Measurements from ENCODE around the gene NLGN1. TPM values are rescaled to one million over a fixed set of nuclear protein-coding genes. Genes with fewer than 3 reads are reported as not detected.
"Not testable (repeated sequence)": the region's sequence is repeated elsewhere in the genome, so short reads cannot be mapped to it uniquely, and the experiment has no call there.

Gene NLGN1
- total and polyA plus RNA-seq, 5 donors from 2014 or later, result not detected

- Mint-ChIP-seq H3K27ac (no peak overlapping the region), H3K4me1 (no peaks in the 10 kb centered on the region), H3K9me3 (peaks cover 0 to 11% (median 3%) of the 10 kb centered on the region in 7 donors), H3K4me3 (no peak overlapping the region), H3K36me3 (no peaks in the 10 kb centered on the region), H3K27me3 (no peaks in the 10 kb centered on the region)
- Histone ChIP-seq H3K27me3 (ENCODE audit: control insufficient read depth, insufficient read depth, low read length) (no peaks in the 10 kb centered on the region), H3K36me3 (ENCODE audit: control insufficient read depth, insufficient read depth, low read length) (no peaks in the 10 kb centered on the region), H3K4me1 (ENCODE audit: control insufficient read depth, insufficient read depth, low read length, poor library complexity, severe bottlenecking) (no peaks in the 10 kb centered on the region), H3K9me3 (ENCODE audit: control insufficient read depth in 2 of 2, low read length in 2 of 2) (no peaks in the 10 kb centered on the region), H3K27ac (ENCODE audit: insufficient read depth, low read length, poor library complexity, severe bottlenecking) (no peak overlapping the region), H3K4me3 (ENCODE audit: low read depth, low read length) (no peak overlapping the region)
- DNase-seq (no peak), ATAC-seq (ENCODE audit: low read depth in 2 of 2) (no peak)
These were observed 802.2 kb downstream of the NLGN1 start for GRCh38 chr3:174199696-174200095.

GRCh38 chr3:174202116-174202515, 804.6 kb downstream of the NLGN1 start:
- ATAC-seq (ENCODE audit: low read depth in 2 of 2), result no peak
- Histone ChIP-seq H3K27me3 (ENCODE audit: control insufficient read depth, insufficient read depth, low read length) (no peaks in the 10 kb centered on the region), H3K4me3 (ENCODE audit: low read depth, low read length) (no peak overlapping the region), H3K9me3 (ENCODE audit: control insufficient read depth in 2 of 2, low read length in 2 of 2) (no peaks in the 10 kb centered on the region), H3K36me3 (ENCODE audit: control insufficient read depth, insufficient read depth, low read length) (no peaks in the 10 kb centered on the region), H3K27ac (ENCODE audit: insufficient read depth, low read length, poor library complexity, severe bottlenecking) (no peak overlapping the region), H3K4me1 (ENCODE audit: control insufficient read depth, insufficient read depth, low read length, poor library complexity, severe bottlenecking) (no peaks in the 10 kb centered on the region)
- Mint-ChIP-seq H3K4me3 (no peak overlapping the region), H3K4me1 (no peaks in the 10 kb centered on the region), H3K27me3 (no peaks in the 10 kb centered on the region), H3K36me3 (no peaks in the 10 kb centered on the region), H3K9me3 (peaks cover 0 to 8% (median 3%) of the 10 kb centered on the region in 7 donors), H3K27ac (no peak overlapping the region)
- DNase-seq, result no peak

- Mint-ChIP-seq H3K4me1 (no peaks in the 10 kb centered on the region), H3K36me3 (no peaks in the 10 kb centered on the region), H3K27ac (no peak overlapping the region), H3K4me3 (no peak overlapping the region), H3K9me3 (peaks cover 0 to 7% (median 3%) of the 10 kb centered on the region in 7 donors), H3K27me3 (no peaks in the 10 kb centered on the region)
- Histone ChIP-seq H3K27me3 (ENCODE audit: control insufficient read depth, insufficient read depth, low read length) (no peaks in the 10 kb centered on the region), H3K4me3 (ENCODE audit: low read depth, low read length) (no peak overlapping the region), H3K27ac (ENCODE audit: insufficient read depth, low read length, poor library complexity, severe bottlenecking) (no peak overlapping the region), H3K36me3 (ENCODE audit: control insufficient read depth, insufficient read depth, low read length) (no peaks in the 10 kb centered on the region), H3K4me1 (ENCODE audit: control insufficient read depth, insufficient read depth, low read length, poor library complexity, severe bottlenecking) (no peaks in the 10 kb centered on the region), H3K9me3 (ENCODE audit: control insufficient read depth in 2 of 2, low read length in 2 of 2) (no peaks in the 10 kb centered on the region)
- DNase-seq, result no peak
- no peak for ATAC-seq (ENCODE audit: low read depth in 2 of 2)
These were observed 805.0 kb downstream of the NLGN1 start for GRCh38 chr3:174202561-174202960.

- no peak for DNase-seq
- no peak for ATAC-seq (ENCODE audit: low read depth in 2 of 2)
- H3K4me1 Mint-ChIP-seq, result no peaks in the 10 kb centered on the region
- Histone ChIP-seq H3K36me3 (ENCODE audit: control insufficient read depth, insufficient read depth, low read length) (no peaks in the 10 kb centered on the region), H3K27ac (ENCODE audit: insufficient read depth, low read length, poor library complexity, severe bottlenecking) (no peak overlapping the region), H3K9me3 (ENCODE audit: control insufficient read depth in 2 of 2, low read length in 2 of 2) (no peaks in the 10 kb centered on the region), H3K4me1 (ENCODE audit: control insufficient read depth, insufficient read depth, low read length, poor library complexity, severe bottlenecking) (no peaks in the 10 kb centered on the region), H3K27me3 (ENCODE audit: control insufficient read depth, insufficient read depth, low read length) (no peaks in the 10 kb centered on the region), H3K4me3 (ENCODE audit: low read depth, low read length) (no peak overlapping the region)
- no peak overlapping the region for H3K4me3 Mint-ChIP-seq
- H3K27me3 Mint-ChIP-seq, result no peaks in the 10 kb centered on the region
- no peak overlapping the region for H3K27ac Mint-ChIP-seq
- H3K36me3 Mint-ChIP-seq, result no peaks in the 10 kb centered on the region
- peaks cover 0 to 8% (median 3%) of the 10 kb centered on the region in 7 donors for H3K9me3 Mint-ChIP-seq
These were observed 807.2 kb downstream of the NLGN1 start for GRCh38 chr3:174204765-174205164.

GRCh38 chr3:174206607-174207192, 809.2 kb downstream of the NLGN1 start:
- H3K4me3 ChIP-seq (ENCODE audit: low read depth, low read length), result no peak overlapping the region
- Mint-ChIP-seq H3K27ac (no peak overlapping the region), H3K27me3 (no peaks in the 10 kb centered on the region), H3K9me3 (peaks cover 0 to 9% (median 5%) of the 10 kb centered on the region in 7 donors), H3K4me3 (no peak overlapping the region), H3K36me3 (no peaks in the 10 kb centered on the region), H3K4me1 (no peaks in the 10 kb centered on the region)
- ATAC-seq (ENCODE audit: low read depth in 2 of 2) (no peak), DNase-seq (no peak)
- H3K27me3 ChIP-seq (ENCODE audit: control insufficient read depth, insufficient read depth, low read length), result no peaks in the 10 kb centered on the region
- H3K27ac ChIP-seq (ENCODE audit: insufficient read depth, low read length, poor library complexity, severe bottlenecking), result no peak overlapping the region
- H3K36me3 ChIP-seq (ENCODE audit: control insufficient read depth, insufficient read depth, low read length), result no peaks in the 10 kb centered on the region
- no peaks in the 10 kb centered on the region for H3K4me1 ChIP-seq (ENCODE audit: control insufficient read depth, insufficient read depth, low read length, poor library complexity, severe bottlenecking)
- no peaks in the 10 kb centered on the region for H3K9me3 ChIP-seq (ENCODE audit: control insufficient read depth in 2 of 2, low read length in 2 of 2)

- H3K4me3 Mint-ChIP-seq, result no peak overlapping the region
- no peak overlapping the region for H3K27ac Mint-ChIP-seq
- DNase-seq (no peak), ATAC-seq (ENCODE audit: low read depth in 2 of 2) (no peak)
- H3K4me1 ChIP-seq (ENCODE audit: control insufficient read depth, insufficient read depth, low read length, poor library complexity, severe bottlenecking), result no peaks in the 10 kb centered on the region
- no peak overlapping the region for H3K27ac ChIP-seq (ENCODE audit: insufficient read depth, low read length, poor library complexity, severe bottlenecking)
- no peaks in the 10 kb centered on the region for H3K36me3 ChIP-seq (ENCODE audit: control insufficient read depth, insufficient read depth, low read length)
- H3K27me3 Mint-ChIP-seq, result no peaks in the 10 kb centered on the region
- H3K27me3 ChIP-seq (ENCODE audit: control insufficient read depth, insufficient read depth, low read length), result no peaks in the 10 kb centered on the region
- H3K4me1 Mint-ChIP-seq, result no peaks in the 10 kb centered on the region
- no peak overlapping the region for H3K4me3 ChIP-seq (ENCODE audit: low read depth, low read length)
- H3K9me3 ChIP-seq (ENCODE audit: control insufficient read depth in 2 of 2, low read length in 2 of 2), result no peaks in the 10 kb centered on the region
- H3K9me3 Mint-ChIP-seq, result peaks cover 0 to 5% (median 4%) of the 10 kb centered on the region in 7 donors
- no peaks in the 10 kb centered on the region for H3K36me3 Mint-ChIP-seq
These were observed 810.6 kb downstream of the NLGN1 start for GRCh38 chr3:174208161-174208560.

- not testable (repeated sequence) for H3K4me1 Mint-ChIP-seq; H3K27ac ChIP-seq (ENCODE audit: insufficient read depth, low read length, poor library complexity, severe bottlenecking); H3K27me3 ChIP-seq (ENCODE audit: control insufficient read depth, insufficient read depth, low read length); H3K4me1 ChIP-seq (ENCODE audit: control insufficient read depth, insufficient read depth, low read length, poor library complexity, severe bottlenecking); H3K27me3 Mint-ChIP-seq; H3K4me3 ChIP-seq (ENCODE audit: low read depth, low read length); H3K9me3 Mint-ChIP-seq; DNase-seq; H3K36me3 ChIP-seq (ENCODE audit: control insufficient read depth, insufficient read depth, low read length); ATAC-seq (ENCODE audit: low read depth in 2 of 2); H3K36me3 Mint-ChIP-seq; H3K9me3 ChIP-seq (ENCODE audit: control insufficient read depth in 2 of 2, low read length in 2 of 2); H3K4me3 Mint-ChIP-seq; H3K27ac Mint-ChIP-seq
These were observed 814.4 kb downstream of the NLGN1 start for GRCh38 chr3:174211896-174212295.

DNA sequence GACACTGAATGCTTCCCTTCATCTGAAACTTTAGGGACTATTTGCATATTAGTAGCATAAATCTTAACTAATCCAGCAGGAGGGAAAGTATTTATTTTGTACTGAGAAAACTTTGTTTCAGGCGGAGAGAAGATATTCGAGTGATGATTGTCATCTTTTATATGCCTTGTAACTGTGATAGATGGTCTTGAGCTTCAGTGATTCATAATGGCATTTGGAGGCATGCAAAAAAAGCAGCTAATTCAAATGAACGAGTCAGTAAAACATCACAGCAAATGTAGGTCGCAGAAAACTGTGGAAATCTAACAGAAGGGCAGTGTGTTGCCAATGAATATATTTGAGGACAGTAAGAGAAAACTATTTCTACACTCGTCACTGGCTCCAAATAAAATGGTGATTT, 817.9 kb downstream of the NLGN1 start:
- ATAC-seq (ENCODE audit: low read depth in 2 of 2) (no peak), DNase-seq (no peak)
- no peak overlapping the region for H3K27ac ChIP-seq (ENCODE audit: insufficient read depth, low read length, poor library complexity, severe bottlenecking)
- no peaks in the 10 kb centered on the region for H3K9me3 ChIP-seq (ENCODE audit: control insufficient read depth in 2 of 2, low read length in 2 of 2)
- Mint-ChIP-seq H3K9me3 (peaks cover 0 to 21% (median 0%) of the 10 kb centered on the region in 7 donors), H3K27ac (no peak overlapping the region), H3K4me3 (no peak overlapping the region), H3K27me3 (no peaks in the 10 kb centered on the region), H3K4me1 (peaks cover 0 to 3% (median 0%) of the 10 kb centered on the region in 4 donors), H3K36me3 (no peaks in the 10 kb centered on the region)
- H3K4me3 ChIP-seq (ENCODE audit: low read depth, low read length), result no peak overlapping the region
- no peaks in the 10 kb centered on the region for H3K27me3 ChIP-seq (ENCODE audit: control insufficient read depth, insufficient read depth, low read length)
- no peaks in the 10 kb centered on the region for H3K36me3 ChIP-seq (ENCODE audit: control insufficient read depth, insufficient read depth, low read length)
- H3K4me1 ChIP-seq (ENCODE audit: control insufficient read depth, insufficient read depth, low read length, poor library complexity, severe bottlenecking), result no peaks in the 10 kb centered on the region

All from CD4-positive, CD25-positive, alpha-beta regulatory T cell (primary cell).